Measurements from ENCODE around the gene IGSF9B. TPM values are rescaled to one million over a fixed set of nuclear protein-coding genes. Genes with fewer than 3 reads are reported as not detected.

Gene IGSF9B
- total and polyA plus RNA-seq, 2 of the 13 experiments (the other 11 are each of a cell fraction or from before 2014, with no cell fraction given): not detected

DNA sequence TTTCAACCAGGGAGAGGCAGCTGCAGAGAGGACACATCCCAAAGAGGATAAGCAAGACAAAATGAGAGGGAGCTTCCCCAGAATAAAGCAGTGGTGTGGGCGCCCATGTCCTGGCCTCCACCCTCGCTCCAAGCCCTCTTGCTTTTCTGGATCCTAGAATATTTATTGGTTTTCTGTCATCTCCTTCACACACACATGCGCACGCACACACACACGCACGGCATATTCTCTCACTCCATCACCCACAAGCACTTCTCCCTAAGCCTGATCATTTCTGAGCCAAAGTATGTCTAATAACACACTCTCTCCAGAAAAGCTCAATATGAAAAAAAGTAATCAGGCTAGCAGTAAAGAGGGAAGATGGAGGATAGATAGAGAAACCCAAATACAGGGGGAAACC lies 7.6 kb downstream of the IGSF9B start:
- no peak overlapping the region for H3K9ac ChIP-seq (ENCODE audit: insufficient read depth, low read depth, low read length)
- CTCF ChIA-PET (ENCODE audit: low intra/inter-chr PET ratio, low total read pairs): no interaction called here
- intact Hi-C loops (cut with micrococcal nuclease; ENCODE audit: unreplicated experiment): no loop called here
- no peak for DNase-seq (ENCODE audit: low spot score)
- H4K20me1 ChIP-seq (ENCODE audit: insufficient read depth, low read length): 0 out of 2 replicates have a peak, but pooled peaks cover 6% of the 10 kb centered on the region
- in situ Hi-C loops (cut with HindIII; ENCODE audit: extremely low pct_ligation_motif_present, low pct_unique_long_range_greater_than_20kb): no loop called here
- FAIRE-seq: no peak
- no peak for ATAC-seq
- peaks cover 14 to 65% of the 10 kb centered on the region in 2 experiments; a peak in 4 of 5 replicates for H3K27me3 ChIP-seq (ENCODE audit: control insufficient read depth in 1 of 2, insufficient read depth in 2 of 2, low read length in 2 of 2)
- no peak overlapping the region for H3K27ac ChIP-seq (ENCODE audit: extremely low read length, insufficient read depth, low read length)
- TF ChIP-seq ZNF251 (CRISPR knock-in tag; IDR thresholded peaks at IDR 0.05) (no peak), KDM5B (CRISPR knock-in tag; IDR thresholded peaks at IDR 0.05; ENCODE audit: borderline replicate concordance) (no peak)
- TF ChIP-seq, protein P1, sequence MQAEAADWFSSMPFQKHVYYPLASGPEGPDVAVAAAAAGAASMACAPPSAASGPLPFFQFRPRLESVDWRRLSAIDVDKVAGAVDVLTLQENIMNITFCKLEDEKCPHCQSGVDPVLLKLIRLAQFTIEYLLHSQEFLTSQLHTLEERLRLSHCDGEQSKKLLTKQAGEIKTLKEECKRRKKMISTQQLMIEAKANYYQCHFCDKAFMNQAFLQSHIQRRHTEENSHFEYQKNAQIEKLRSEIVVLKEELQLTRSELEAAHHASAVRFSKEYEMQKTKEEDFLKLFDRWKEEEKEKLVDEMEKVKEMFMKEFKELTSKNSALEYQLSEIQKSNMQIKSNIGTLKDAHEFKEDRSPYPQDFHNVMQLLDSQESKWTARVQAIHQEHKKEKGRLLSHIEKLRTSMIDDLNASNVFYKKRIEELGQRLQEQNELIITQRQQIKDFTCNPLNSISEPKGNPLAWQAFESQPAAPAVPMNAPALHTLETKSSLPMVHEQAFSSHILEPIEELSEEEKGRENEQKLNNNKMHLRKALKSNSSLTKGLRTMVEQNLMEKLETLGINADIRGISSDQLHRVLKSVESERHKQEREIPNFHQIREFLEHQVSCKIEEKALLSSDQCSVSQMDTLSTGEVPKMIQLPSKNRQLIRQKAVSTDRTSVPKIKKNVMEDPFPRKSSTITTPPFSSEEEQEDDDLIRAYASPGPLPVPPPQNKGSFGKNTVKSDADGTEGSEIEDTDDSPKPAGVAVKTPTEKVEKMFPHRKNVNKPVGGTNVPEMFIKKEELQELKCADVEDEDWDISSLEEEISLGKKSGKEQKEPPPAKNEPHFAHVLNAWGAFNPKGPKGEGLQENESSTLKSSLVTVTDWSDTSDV (CRISPR knock-in tag; IDR thresholded peaks at IDR 0.05): no peak
- TF ChIP-seq, protein P2, sequence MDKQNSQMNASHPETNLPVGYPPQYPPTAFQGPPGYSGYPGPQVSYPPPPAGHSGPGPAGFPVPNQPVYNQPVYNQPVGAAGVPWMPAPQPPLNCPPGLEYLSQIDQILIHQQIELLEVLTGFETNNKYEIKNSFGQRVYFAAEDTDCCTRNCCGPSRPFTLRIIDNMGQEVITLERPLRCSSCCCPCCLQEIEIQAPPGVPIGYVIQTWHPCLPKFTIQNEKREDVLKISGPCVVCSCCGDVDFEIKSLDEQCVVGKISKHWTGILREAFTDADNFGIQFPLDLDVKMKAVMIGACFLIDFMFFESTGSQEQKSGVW (CRISPR knock-in tag; IDR thresholded peaks at IDR 0.05; ENCODE audit: borderline replicate concordance): no peak
- TF ChIP-seq, protein P3, sequence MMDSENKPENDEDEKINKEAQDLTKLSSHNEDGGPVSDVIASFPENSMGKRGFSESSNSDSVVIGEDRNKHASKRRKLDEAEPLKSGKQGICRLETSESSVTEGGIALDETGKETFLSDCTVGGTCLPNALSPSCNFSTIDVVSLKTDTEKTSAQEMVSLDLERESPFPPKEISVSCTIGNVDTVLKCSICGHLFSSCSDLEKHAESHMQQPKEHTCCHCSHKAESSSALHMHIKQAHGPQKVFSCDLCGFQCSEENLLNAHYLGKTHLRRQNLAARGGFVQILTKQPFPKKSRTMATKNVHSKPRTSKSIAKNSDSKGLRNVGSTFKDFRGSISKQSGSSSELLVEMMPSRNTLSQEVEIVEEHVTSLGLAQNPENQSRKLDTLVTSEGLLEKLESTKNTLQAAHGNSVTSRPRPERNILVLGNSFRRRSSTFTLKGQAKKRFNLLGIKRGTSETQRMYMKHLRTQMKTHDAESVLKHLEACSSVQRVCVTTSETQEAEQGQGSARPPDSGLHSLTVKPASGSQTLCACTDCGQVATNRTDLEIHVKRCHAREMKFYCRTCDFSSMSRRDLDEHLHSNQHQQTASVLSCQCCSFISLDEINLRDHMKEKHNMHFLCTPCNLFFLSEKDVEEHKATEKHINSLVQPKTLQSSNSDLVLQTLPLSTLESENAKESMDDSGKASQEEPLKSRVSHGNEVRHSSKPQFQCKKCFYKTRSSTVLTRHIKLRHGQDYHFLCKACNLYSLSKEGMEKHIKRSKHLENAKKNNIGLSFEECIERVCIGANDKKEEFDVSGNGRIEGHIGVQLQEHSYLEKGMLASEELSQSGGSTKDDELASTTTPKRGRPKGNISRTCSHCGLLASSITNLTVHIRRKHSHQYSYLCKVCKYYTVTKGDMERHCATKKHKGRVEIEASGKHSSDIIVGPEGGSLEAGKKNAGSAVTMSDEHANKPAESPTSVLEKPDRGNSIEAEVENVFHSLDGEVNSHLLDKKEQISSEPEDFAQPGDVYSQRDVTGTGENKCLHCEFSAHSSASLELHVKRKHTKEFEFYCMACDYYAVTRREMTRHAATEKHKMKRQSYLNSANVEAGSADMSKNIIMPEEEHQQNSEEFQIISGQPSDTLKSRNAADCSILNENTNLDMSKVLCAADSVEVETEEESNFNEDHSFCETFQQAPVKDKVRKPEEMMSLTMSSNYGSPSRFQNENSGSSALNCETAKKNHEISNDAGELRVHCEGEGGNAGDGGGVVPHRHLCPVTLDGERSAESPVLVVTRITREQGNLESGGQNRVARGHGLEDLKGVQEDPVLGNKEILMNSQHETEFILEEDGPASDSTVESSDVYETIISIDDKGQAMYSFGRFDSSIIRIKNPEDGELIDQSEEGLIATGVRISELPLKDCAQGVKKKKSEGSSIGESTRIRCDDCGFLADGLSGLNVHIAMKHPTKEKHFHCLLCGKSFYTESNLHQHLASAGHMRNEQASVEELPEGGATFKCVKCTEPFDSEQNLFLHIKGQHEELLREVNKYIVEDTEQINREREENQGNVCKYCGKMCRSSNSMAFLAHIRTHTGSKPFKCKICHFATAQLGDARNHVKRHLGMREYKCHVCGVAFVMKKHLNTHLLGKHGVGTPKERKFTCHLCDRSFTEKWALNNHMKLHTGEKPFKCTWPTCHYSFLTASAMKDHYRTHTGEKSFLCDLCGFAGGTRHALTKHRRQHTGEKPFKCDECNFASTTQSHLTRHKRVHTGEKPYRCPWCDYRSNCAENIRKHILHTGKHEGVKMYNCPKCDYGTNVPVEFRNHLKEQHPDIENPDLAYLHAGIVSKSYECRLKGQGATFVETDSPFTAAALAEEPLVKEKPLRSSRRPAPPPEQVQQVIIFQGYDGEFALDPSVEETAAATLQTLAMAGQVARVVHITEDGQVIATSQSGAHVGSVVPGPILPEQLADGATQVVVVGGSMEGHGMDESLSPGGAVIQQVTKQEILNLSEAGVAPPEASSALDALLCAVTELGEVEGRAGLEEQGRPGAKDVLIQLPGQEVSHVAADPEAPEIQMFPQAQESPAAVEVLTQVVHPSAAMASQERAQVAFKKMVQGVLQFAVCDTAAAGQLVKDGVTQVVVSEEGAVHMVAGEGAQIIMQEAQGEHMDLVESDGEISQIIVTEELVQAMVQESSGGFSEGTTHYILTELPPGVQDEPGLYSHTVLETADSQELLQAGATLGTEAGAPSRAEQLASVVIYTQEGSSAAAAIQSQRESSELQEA (CRISPR knock-in tag; IDR thresholded peaks at IDR 0.05; ENCODE audit: not compliant biosample characterization): no peak
- H3K36me3 ChIP-seq (replicated peaks in 1 of 2; ENCODE audit: control insufficient read depth in 1 of 2, insufficient read depth in 2 of 2, low read length in 2 of 2): no peaks in the 10 kb centered on the region
- H3K79me2 ChIP-seq (ENCODE audit: insufficient read depth, low read length): no peaks in the 10 kb centered on the region
- POLR2A ChIA-PET: no interaction called here
- 47% methylated on average over 6 of the region's 6 CpGs for WGBS (ENCODE audit: low lambda C conversion rate)
- no TSS peak for BruUV-seq (replicated peaks)
- H2AFZ ChIP-seq (ENCODE audit: low read length): no peak overlapping the region
- no peaks in the 10 kb centered on the region for H3K9me3 ChIP-seq (ENCODE audit: low read length)
- H3K4me2 ChIP-seq (ENCODE audit: low read depth, low read length): no peak overlapping the region
- H3K4me1 ChIP-seq (ENCODE audit: insufficient read depth, low read length): no peaks in the 10 kb centered on the region
- no peak overlapping the region for H3K4me3 ChIP-seq (replicated peaks in 1 of 3; ENCODE audit: insufficient read depth in 1 of 3, low read depth in 2 of 3, low read length in 3 of 3)
